Subcutaneous adipose tissue (tissue), 4 donors: ENCODE measurements around the gene BSCL2. TPM values are rescaled to one million over a fixed set of nuclear protein-coding genes. Genes with fewer than 3 reads are reported as not detected.

ENCODE experiments used
- total RNA-seq, 4 donors: library from RNA; depleted of rRNA; stranded (reverse); fragments of >200 nt; gene quantifications; one replicate each; pipeline ENCODE4 v1.1.0, GENCODE V29; 2016
- TF ChIP-seq, protein P1 (sequence below): fragments of 450-650 bp; IDR thresholded peaks from one replicate; pipeline ENCODE4 v1.5.1; 2016; ENCODE audit warnings: low read depth, mild to moderate bottlenecking, control low read depth, antibody characterized with exemption, moderate library complexity

The BSCL2 gene
- total RNA-seq = 100 to 1,000 TPM in 1 of 4 donors, 10 to 100 TPM in 3; 44.5 to 106 (median 48.4) TPM

DNA sequence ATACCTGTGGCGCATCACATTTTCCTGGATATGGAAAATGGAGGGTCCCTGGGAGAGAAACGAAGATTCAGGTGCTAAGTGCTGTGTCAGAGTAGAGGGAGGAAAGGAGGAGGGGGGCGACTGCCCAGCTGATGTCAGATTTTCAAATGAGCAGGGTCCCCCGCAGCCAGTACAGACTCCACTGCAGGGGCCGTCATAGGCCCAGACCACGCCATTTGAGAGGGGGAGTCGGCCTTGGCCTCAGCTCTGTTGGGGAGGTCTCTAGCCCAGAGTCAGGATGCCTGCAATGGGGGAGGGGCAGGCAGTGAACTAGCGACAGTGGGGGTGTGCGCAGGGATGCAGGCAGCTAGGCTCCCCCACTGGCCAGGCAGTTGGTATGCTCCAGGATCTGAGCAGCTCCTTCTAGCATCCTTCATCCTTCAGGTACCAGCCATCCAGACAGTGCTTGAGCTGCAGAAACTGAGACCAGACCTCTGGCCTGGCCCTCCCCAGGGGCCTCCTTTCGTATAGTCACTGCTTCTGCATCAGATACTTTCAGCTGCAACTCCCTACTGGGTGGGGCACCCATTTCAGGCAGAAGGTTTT is at the start of gene BSCL2, which contains the start of gene GNG3:
TSS of gene BSCL2 (minus strand) at position 148 of the 585 bp plus-strand sequence. CDS start 229 bp downstream, outside the sequence.
TSS of gene GNG3 (plus strand) at position 400 of the 585 bp plus-strand sequence. CDS start 620 bp downstream, outside the sequence.
- TF ChIP-seq, protein P1, sequence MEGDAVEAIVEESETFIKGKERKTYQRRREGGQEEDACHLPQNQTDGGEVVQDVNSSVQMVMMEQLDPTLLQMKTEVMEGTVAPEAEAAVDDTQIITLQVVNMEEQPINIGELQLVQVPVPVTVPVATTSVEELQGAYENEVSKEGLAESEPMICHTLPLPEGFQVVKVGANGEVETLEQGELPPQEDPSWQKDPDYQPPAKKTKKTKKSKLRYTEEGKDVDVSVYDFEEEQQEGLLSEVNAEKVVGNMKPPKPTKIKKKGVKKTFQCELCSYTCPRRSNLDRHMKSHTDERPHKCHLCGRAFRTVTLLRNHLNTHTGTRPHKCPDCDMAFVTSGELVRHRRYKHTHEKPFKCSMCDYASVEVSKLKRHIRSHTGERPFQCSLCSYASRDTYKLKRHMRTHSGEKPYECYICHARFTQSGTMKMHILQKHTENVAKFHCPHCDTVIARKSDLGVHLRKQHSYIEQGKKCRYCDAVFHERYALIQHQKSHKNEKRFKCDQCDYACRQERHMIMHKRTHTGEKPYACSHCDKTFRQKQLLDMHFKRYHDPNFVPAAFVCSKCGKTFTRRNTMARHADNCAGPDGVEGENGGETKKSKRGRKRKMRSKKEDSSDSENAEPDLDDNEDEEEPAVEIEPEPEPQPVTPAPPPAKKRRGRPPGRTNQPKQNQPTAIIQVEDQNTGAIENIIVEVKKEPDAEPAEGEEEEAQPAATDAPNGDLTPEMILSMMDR = no peak

DNA sequence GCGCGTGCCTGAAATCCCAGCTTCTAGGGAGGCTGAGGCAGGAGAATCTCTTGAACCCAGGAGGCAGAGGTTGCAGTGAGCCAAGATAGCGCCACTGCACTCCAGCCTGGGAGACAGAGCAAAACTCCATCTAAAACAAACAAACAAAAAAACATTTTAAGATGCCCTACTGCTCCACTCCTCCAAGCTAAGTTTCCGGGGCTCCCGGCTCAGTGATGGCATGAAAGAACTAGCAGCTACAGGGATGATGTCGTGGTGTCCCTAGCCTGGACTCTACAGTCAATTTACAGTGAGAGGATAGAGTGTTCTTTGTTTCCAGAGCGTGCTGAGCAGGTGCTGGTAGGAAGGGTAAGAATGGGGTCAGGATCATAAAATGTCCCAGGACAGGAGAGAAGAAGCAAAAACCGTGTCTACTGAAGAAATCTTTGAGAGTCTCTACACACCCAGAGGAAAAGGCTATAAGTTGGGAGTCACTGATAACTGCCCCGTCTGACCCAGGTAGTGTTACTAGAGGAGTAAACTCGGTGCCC is 47.9 kb upstream of the BSCL2 start:
- TF ChIP-seq, protein P1 = no peak

- TF ChIP-seq, protein P1 = no peak
Observed at GRCh38 chr11:62753736-62754603, 46.7 kb upstream of the BSCL2 start, which contains the start of gene ZBTB3. Gene ZBTB3 (minus strand): TSS chr11:62754160. CDS start chr11:62753664, 496 bp downstream.

- TF ChIP-seq, protein P1 = no peak
Observed at GRCh38 chr11:62752994-62753735, 45.9 kb upstream of the BSCL2 start.

DNA sequence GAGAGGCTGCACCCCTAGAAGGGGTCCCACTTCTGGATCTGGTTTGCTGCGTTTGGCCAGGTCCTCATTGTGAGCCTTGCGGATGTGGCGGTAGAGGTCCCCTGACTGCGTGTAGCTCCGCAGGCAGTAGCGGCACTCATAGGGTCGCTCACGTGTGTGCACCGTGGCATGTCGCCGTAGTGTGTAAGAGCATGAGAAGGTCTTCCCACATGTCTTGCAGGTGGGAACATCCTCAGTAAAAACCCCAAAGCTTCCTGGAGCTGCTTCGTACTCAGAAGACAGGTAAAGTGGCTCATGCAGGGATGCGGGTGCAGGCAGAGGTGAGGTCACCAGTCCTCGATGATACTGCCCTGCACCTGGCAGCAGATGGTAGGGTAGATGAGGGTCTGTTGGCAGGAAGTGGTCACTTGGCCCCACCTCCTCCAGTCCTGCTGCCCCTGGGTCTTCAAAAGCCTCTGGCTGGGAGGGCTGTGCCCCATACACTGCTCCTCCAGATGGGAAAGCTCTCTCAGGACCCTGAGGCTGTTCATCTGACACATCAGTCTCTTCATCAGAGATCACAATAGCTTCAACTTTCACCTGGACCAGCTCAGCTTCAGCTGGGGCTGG is 45.1 kb upstream of the BSCL2 start:
- TF ChIP-seq, protein P1 = no peak

DNA sequence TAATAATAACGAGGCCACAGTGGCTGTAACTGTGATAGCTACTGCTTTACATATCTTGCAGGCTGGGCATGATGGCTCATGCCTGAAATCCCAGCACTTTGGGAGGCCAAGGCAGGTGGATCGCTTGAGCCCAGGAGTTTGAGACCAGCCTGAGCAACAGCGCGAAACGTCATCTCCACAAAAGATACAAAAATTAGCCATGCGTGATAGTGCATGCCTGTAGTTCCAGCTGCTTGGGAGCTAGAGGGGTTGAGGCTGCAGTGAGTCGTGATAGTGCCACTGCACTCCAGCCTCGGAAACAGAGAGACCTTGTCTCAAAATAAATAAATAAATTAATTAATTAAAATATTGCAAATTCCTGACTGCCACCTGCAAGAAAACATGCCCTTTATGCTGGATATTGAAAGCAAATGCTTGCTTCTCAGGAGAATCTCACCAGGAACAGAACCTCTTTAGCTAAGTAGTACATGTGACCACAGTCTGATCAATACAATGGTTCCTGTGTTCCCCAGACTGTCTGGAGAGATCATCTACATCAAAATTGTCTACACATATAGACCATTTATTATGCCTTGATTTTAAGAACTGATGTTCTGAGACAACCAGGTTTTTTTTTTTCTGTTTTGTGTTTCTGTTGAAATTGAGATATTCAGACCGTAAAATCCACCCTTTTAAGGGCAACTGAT is 40.4 kb upstream of the BSCL2 start:
- TF ChIP-seq, protein P1 = no peak
